Skeletal muscle cell (primary cell): ENCODE data around the gene PDZRN3.

ENCODE experiments used
- DNase-seq: peaks from one replicate; pipeline ENCODE4 v3.0.0-alpha.2; 2010; ENCODE audit warnings: low read depth
- H3K4me3 ChIP-seq: 2 replicates; pipeline ENCODE4 v1.5.1; 2011; ENCODE audit warnings: low read depth, mild to moderate bottlenecking, control low read depth, low read length, moderate library complexity

The PDZRN3 gene

DNA sequence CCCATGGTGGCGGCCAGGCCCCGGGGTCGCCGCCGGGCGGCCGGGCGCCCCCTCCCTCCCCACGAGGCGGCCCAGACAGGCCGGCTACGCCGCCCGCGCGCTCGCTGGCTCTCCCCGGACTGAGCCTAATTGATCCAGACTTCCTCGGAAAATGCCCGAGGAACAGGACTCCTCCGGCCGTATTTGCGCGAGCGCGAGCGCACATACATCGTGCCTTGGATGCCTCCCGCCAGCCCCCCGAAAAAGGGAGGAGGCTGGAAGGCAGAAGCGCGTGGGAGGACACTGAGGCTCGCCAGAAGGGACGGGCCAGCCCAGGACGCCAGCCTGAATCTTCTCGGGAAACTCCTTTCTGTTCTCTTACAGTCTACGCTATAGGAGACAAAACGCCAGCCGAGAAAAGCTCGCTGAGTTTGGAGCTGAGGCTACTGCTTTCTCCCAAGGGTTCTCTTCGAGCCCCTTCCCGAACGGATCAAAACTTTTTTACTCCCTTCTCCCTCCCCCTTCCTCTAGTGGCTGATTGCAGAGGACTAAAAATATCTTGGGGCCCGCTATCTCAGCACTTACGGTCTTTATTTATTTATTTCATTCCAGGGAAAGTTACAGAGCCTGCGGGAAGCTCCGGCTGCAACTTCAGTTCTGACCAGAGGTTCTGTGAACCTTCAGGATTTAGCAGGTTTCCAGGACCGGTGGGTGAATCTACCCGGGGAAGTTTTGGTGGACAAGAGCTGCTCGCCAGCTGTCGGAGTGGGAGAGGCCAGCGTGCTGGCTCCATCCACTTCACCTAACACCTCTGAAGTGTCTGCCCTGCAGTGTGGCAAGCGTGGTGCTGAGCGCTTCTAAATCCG is at the start of gene PDZRN3:
TSS of gene PDZRN3 (minus strand) at position 121 of the 845 bp plus-strand sequence.
- no peak for DNase-seq
- H3K4me3 ChIP-seq, result peak within 1 kb of the TSS; percentile 70

GRCh38 chr3:73674280-73674679 is 49.5 kb upstream of the PDZRN3 start:
- no peak overlapping the region for H3K4me3 ChIP-seq
- peak; percentile 69 for DNase-seq

- H3K4me3 ChIP-seq, result no peak overlapping the region
- DNase-seq, result no peak
These were observed 44.5 kb upstream of the PDZRN3 start for GRCh38 chr3:73669260-73669659.

- no peak for DNase-seq
- H3K4me3 ChIP-seq, result no peak overlapping the region
These were observed 43.6 kb upstream of the PDZRN3 start for GRCh38 chr3:73668391-73668790.

- H3K4me3 ChIP-seq, result no peak overlapping the region
- no peak for DNase-seq
These were observed 43.1 kb upstream of the PDZRN3 start for GRCh38 chr3:73667889-73668288.

GRCh38 chr3:73665286-73665685 is 40.5 kb upstream of the PDZRN3 start:
- H3K4me3 ChIP-seq, result no peak overlapping the region
- DNase-seq, result no peak

DNA sequence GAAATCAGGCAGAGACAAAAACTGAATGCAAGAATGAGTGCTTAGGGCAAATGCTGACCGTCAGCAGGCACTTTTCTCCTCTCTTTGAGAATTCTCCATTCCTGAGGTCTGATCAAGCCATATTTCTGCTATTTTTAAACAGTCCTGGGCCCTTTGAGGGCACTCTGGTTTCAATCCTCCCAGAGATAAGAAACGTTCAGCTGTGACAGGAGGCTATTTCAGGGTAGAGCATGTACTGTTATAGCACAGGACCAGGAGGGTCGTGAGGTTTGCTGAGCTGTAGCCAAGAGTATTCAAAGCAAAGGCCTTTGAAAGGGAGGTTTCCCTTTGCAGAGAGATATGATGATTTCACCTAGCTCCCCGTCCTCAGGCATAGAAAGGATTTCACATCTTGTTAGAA is 39.6 kb upstream of the PDZRN3 start:
- no peak for DNase-seq
- H3K4me3 ChIP-seq, result no peak overlapping the region

DNA sequence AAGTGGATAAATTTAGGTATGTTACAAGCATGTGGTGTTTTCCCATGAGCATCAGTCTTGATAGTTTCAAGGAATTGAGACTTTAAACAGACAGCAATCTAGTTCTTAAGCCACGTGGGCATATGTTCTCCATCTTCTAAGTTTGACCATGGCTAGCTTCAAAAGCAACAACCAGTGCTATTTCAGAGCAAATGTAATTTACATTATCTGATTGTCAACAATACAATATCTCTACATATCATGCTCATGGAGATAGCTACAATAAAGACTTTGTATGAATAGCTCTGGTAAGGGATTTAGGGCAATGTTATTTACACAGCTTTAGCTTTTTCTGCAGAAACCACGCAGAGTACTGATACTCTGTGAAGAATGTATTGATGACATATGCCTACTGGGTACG is 38.8 kb upstream of the PDZRN3 start:
- no peak for DNase-seq
- H3K4me3 ChIP-seq, result no peak overlapping the region

GRCh38 chr3:73661265-73661664 is 36.5 kb upstream of the PDZRN3 start:
- peak; percentile 84 for DNase-seq
- no peak overlapping the region for H3K4me3 ChIP-seq

GRCh38 chr3:73658227-73658626 is 33.5 kb upstream of the PDZRN3 start:
- H3K4me3 ChIP-seq, result no peak overlapping the region
- DNase-seq, result no peak

DNA sequence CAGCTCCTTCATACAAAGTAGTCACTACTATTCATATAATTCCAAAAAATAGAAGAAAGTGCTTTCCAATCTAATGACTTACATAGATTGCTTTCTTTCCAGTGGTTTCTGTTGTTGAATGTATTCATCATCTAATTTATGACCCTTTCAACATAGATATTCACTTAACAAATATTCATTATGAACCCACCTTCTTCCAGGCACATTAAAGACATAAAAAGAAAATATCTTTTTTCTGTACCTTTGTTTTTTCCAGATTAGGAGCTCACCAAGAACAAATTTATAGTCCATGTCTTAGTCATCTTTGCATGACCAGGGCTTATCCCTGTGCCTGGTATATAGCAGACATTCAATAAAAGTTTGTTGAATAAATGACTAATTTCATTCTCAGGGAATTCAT is 32.4 kb upstream of the PDZRN3 start:
- DNase-seq, result no peak

DNA sequence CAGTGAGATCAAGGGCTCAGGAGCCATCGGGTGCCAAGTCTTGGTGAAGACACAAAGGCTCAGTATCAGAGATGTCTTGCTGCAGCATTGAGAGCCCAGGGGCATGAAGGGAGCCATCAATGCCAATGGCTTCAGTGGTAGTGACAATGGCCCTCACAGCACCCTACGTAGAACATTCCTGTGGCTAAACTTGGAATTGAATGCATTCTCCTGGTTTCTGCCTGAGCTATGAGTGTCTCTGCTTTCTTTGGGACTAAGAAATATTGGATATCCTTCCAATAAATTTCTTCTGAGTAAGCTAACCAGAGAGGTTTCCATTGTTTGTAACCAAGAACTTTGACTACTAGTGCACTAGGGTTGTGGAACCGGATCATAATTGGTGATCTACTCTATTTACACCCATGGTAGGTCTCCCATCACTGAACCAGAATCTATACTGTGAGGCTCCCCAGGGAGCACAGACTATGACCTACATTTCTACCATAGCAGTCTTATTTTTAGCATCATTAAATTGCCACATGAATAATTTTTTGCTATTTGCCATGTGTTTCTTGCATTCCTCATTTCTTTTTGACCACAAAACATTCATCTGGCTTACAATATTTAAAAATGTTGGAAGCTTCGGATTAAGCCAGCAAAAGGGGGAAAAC is 31.6 kb upstream of the PDZRN3 start:
- no peak for DNase-seq
- H3K4me3 ChIP-seq, result no peak overlapping the region

More for the DNA sequence above, 32.4 kb upstream of the PDZRN3 start:
- H3K4me3 ChIP-seq, result no peak overlapping the region

DNA sequence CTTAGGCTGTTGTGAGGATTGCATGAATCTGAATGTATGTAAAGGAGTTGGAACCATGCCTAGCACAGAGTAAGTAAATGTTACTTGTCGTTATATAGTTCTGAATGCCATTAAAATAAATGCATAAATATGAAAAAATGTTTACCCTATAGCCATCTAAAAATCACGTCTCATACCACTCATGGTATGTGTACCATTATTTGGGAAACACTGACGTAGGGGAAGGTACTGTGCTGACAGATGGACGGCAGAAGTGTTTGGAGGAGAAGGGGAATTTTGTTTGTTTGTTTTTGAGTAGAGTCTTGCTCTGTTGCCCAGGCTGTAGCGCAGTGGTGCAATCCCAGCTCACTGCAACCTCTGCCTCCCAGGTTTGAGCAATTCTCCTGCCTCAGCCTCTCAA is 30.5 kb upstream of the PDZRN3 start:
- H3K4me3 ChIP-seq, result no peak overlapping the region
- no peak for DNase-seq

DNA sequence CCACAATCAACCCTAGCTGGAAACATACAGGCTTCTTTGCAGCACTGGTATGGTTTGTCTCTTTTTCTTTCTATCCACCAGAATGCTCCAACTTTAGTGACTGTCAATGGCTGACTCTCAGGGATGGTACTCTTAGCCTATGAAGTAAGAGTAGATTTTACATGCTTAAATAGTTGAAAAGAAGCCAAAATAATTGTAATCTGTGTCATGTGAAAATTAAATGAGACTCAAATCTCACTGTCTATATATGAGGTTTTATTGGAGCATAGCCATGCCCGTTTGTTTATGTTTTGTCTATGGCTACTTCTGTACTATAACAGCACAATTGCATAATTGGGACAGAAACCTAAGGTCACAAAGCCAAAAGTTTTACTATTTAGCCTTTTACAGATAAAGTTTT is 29.1 kb upstream of the PDZRN3 start:
- H3K4me3 ChIP-seq, result no peak overlapping the region
- DNase-seq, result no peak

GRCh38 chr3:73653351-73653750 is 28.6 kb upstream of the PDZRN3 start:
- no peak for DNase-seq
- no peak overlapping the region for H3K4me3 ChIP-seq

DNA sequence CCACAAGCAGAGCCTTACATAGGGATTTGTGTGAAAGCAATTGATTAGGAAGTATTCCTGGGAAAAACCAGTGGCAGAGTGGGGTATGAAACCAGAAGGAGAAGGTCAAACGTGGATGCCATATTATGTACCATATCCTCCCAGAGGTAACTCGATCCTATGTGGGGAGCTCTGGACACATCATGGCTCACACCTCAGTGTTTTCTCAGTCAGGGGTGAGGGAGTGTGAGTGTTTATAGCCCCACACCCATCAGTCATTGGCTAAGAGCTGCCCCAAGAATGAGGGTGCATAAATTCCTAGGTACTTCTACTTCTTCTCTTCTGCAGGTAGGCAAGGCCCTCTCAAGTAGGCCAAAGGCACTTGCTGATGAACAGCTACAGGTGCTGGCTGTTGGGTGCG is 28.2 kb upstream of the PDZRN3 start:
- H3K4me3 ChIP-seq, result no peak overlapping the region
- DNase-seq, result no peak

GRCh38 chr3:73637042-73637441 is 12.3 kb upstream of the PDZRN3 start:
- no peak for DNase-seq
- no peak overlapping the region for H3K4me3 ChIP-seq

DNA sequence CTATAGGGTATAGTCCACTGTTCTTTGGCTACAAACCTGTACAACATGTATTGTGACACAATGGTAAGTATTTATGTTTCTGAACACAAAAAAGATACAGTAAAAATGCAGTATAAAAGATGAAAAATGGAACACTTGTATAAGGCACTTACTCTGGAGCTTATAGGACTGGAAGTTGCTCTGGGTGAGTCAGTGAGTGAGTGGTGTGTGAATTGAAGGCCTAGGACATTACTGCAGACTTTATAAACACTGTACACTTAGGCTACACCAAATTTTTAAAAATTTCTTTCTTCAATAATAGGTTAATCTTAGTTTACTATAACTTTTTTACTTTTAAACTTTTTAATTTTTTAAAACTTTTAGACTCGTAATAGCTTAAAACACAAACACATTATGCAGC is 10.5 kb upstream of the PDZRN3 start:
- H3K4me3 ChIP-seq, result no peak overlapping the region
- DNase-seq, result no peak

- no peak overlapping the region for H3K4me3 ChIP-seq
- no peak for DNase-seq
These were observed 9.2 kb upstream of the PDZRN3 start for GRCh38 chr3:73633916-73634344.

GRCh38 chr3:73633453-73633852 is 8.7 kb upstream of the PDZRN3 start:
- H3K4me3 ChIP-seq, result no peak overlapping the region
- no peak for DNase-seq

DNA sequence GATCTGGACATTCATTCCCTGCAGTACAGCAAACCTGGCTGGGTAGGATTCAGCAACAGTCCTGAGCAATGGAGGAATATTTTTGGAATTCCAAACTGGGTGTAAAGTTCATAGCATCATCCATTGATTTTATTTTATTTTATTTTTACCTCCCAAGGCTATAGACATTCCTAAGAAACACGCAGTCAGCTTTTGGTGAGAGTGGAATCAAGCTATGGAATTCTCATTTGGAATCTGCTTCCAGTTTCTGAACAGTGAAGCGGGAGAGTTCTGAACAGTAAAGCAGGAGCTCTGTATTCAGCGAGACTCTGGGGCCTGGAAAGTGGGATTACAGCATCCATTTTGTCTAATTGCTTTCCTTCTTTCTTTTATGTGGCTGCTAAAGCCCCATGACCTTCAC is 1.4 kb upstream of the PDZRN3 start:
- DNase-seq, result no peak
- H3K4me3 ChIP-seq, result peak overlapping the region; percentile 70
